GM18909 (cell line): ENCODE data around the gene FAM24A.
A peak's percentile ranks its signal among the peaks of the same experiment; 100 is the strongest.
"Not testable (repeated sequence)": the region's sequence is repeated elsewhere in the genome, so short reads cannot be mapped to it uniquely, and the experiment has no call there.

Experiments used
- ATAC-seq: cut with Tn5 transposase; IDR thresholded peaks from one replicate; pipeline ENCODE4 v1.9.1; 2021; ENCODE audit warnings: mild to moderate bottlenecking; ENCODE audit not compliant: unreplicated experiment, poor library complexity

The FAM24A gene, protein sequence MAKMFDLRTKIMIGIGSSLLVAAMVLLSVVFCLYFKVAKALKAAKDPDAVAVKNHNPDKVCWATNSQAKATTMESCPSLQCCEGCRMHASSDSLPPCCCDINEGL

DNA sequence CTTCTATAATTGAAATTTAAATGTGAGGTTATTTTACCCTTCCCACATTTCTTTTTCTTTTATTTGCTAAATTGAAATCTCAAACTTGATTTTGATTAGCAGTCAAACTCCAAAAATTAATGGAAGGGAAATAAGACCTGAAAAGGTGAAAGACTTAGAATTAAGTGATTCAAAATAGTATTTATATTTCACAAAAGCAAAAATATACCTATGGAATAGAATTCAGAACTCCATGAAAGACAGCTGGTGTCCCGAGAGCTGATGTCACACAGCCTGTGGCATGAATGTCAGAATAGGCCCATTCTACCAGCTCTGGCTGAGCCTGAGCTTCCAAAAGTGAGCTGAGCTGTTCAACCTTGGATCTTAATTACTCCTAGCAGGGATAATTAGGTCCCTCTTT, at the start of gene FAM24A:
Gene FAM24A, plus strand, starts transcription at position 301 of the 400 bp plus-strand sequence. CDS start 1,025 bp downstream, outside the sequence.
- no peak for ATAC-seq

DNA sequence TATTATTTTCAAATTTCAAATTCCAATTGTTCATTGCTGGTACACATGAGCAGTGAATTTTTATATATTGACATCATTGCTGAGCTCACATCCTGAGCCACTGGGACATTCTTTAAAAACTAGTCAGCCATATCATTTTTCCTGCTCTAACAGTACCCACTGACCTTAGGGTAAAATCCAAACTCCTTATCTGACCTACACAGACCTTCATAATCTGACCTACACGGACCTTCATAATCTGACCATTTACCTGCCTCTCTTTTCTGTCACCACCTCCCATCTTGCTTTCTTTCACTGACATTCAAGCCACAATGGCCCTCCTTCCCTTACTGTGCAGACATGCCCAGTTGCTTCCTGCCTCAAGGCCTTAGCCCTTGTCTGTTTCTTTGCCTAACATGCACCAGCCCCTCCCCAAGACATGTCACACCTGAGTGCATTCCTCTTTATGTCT, 48.7 kb upstream of the FAM24A start:
- ATAC-seq: no peak

DNA sequence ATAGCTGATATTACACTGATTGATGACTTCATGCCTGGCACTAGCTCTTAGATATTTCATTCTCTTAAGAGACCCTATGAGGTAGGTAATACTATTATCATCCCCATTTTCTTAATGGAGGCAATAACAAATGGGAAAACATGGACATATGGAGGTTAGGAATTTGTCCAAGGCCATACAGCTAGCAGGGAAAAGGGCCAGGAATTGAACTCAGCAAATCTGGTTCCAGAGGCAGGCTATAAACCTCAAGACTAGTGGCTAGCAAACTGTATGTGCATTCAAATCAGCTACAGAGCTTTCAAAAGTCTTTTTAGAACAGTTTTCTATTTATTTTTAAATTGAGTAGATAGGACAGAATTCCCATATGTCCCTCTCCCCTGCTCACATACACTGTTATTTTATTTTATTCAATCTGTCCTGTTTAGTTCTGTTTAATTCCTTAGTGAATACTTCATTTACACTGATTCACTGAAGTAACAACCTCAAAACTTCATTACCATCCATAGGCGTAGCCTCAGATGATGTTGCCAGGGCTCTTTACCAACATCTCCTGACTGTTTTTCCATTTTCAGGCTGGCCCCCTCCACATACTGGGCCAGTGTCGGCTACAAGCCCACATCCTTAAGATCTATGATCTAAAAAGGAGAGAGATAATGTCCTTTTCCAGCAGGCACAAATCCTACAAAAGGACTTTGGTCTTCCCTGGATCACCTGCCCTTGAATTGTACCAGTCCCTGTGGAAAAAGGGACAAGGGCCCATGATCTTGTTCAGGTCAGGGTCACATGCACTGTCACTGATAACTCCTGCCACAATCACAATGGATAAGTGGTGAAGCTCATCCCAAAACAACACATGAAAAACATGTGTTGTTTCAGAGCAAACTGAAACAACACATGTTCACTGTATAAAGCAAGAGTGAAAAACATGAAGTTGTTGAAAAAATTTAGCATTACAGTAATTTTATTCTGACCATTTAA, 46.9 kb upstream of the FAM24A start:
- no peak for ATAC-seq

GRCh38 chr10:122864194-122864592, 46.2 kb upstream of the FAM24A start:
- ATAC-seq: no peak

DNA sequence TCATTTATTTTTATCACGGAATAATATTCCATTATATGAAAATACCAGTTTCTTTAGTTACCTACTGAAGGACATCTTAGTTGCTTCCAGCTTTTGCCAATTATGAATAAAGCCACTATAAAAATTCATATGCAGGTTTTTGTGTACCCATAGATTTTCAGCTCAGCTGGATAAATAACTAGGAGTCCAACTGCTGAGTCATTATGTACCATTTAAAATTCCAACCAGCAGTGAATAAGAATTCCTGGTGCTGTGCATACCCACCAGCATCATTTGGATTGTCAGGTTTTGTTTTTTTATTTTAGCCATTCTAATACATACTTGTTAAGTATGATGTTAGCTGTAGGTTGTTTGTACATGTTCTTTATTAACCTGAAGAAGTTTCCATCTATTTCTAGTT, 45.5 kb upstream of the FAM24A start:
- ATAC-seq: no peak

GRCh38 chr10:122866757-122867482, 43.5 kb upstream of the FAM24A start:
- not testable (repeated sequence) for ATAC-seq

GRCh38 chr10:122868768-122869167, 41.6 kb upstream of the FAM24A start:
- not testable (repeated sequence) for ATAC-seq

DNA sequence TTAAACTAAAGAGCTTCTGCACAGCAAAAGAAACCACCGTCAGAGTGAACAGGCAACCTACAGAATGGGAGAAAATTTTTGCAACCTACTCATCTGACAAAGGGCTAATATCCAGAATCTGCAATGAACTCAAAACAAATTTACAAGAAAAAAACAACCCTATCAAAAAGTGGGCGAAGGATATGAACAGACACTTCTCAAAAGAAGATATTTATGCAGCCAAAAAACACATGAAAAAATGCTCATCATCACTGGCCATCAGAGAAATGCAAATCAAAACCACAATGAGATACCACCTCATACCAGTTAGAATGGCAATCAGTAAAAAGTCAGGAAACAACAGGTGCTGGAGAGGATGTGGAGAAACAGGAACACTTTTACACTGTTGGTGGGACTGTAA, 38.5 kb upstream of the FAM24A start:
- not testable (repeated sequence) for ATAC-seq

DNA sequence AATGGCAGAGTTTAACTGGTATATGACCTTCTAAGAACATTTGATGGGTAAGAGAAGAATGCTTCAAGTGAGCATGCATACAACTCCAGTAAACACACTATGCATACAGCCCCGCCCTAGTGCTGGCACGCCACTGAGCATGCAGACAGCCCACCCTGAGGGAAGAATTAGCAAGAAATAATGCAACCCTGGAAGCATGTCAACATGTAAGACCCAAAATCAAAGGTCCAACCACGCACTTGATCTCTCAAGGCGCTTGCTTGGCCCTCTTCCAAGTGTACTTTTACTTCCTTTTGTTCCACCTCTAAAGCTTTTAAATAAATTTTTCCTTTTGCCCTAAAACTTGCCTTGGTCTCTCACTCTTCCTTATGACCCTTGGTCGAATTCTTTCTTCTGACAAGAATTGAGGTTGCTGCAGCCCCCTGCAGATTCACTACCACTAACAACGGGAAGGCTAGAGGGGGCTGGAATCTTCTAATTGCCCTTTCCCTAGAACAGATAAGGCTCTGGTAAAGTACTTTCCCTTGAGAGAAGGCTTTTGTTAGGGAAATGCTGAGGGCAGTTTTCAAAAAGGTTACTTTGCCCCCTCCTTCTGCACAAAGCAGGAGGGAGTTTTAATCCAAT, 34.5 kb upstream of the FAM24A start:
- no peak for ATAC-seq

GRCh38 chr10:122876467-122876855, 33.9 kb upstream of the FAM24A start:
- no peak for ATAC-seq

DNA sequence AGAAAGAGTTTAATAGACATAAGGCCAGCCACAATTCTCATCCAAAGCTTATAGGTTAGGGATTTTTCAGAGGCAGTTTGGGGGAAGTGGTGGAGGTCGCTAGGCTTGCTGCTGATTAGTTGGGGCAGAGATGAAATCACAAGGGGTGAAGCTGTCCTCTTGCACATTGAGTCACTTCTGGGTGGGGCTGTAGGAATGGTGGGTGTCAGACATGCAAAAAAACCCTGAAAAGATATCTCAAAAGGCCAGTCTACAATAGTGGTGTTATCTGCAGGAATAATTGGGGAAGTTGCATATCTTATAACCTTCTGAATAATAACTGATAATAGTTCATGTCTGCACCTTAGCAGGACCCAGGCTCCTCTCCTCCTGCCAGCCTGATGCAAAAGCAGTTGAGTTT, 33.1 kb upstream of the FAM24A start:
- ATAC-seq: no peak

- peak; percentile 8 for ATAC-seq
Measured at GRCh38 chr10:122878799-122879338, 31.5 kb upstream of the FAM24A start.

- peak; percentile 80 for ATAC-seq
Measured at GRCh38 chr10:122879339-122880273, 30.8 kb upstream of the FAM24A start, which contains the start of gene FAM24B. TSS of gene FAM24B (minus strand) at chr10:122879581. CDS start at chr10:122850515, 29,066 bp downstream.

- ATAC-seq: no peak
Measured at GRCh38 chr10:122882766-122883165, 27.6 kb upstream of the FAM24A start.

GRCh38 chr10:122884166-122884565, 26.2 kb upstream of the FAM24A start:
- no peak for ATAC-seq

GRCh38 chr10:122894261-122894944, 16.0 kb upstream of the FAM24A start:
- no peak for ATAC-seq

DNA sequence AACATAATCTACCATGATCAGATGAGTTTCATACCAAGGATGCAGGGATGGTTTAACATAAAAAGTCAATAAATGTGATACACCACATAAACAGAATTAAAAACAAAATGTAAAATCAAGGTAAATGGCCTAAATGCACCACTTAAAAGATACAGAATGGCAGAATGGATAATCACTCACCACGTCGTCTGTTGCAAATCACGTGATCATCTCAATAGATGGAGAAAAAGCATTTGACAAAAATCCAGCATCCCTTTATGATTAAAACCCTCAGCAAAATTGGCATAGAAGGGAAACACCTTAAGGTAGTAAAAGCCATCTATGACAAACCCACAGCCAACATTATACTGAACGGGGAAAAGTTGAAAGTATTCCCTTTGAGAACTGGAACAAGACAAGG, 6.5 kb upstream of the FAM24A start:
- ATAC-seq: not testable (repeated sequence)

GRCh38 chr10:122911889-122912484, 1.6 kb downstream of the FAM24A start:
- no peak for ATAC-seq
